Body of pancreas (tissue), 4 donors: ENCODE data around the gene CEBPG. TPM values are rescaled to one million over a fixed set of nuclear protein-coding genes. Genes with fewer than 3 reads are reported as not detected.

Experiments used
- ATAC-seq: fragments of 150-250 bp; one replicate; pipeline ENCODE4 v1.9.1; 2016
- DNase-seq, 4 donors: peaks; one replicate each; pipeline ENCODE4 v3.0.0-alpha.2; 2019
- H3K27ac ChIP-seq, 4 donors: fragments of 200-600 bp; sonication (generic); 1 replicate in 3 of 4; 2 replicates in 1 of 4; pipeline versions ENCODE4 v1.5.1 to v1.6.1; 2016 to 2019; ENCODE audit warnings: mild to moderate bottlenecking in 1 of 4, mixed read lengths in 1 of 4, moderate library complexity in 1 of 4
- H3K27me3 ChIP-seq, 2 donors: fragments of 200-600 bp; sonication (generic); one replicate each; pipeline ENCODE4 v1.6.0; 2016; ENCODE audit warnings: mild to moderate bottlenecking in 1 of 2
- H3K36me3 ChIP-seq, 2 donors: fragments of 200-600 bp; sonication (generic); replicated peaks in 1 of 2; 2 replicates each; pipeline ENCODE4 v1.5.1; 2016; ENCODE audit warnings: low read depth in 2 of 2; ENCODE audit not compliant: insufficient read depth in 1 of 2
- H3K4me1 ChIP-seq: fragments of 200-600 bp; sonication (generic); one replicate; pipeline ENCODE4 v1.6.0; 2016
- H3K4me3 ChIP-seq, 2 donors: fragments of 200-600 bp; sonication (generic); 1 replicate in 1 of 2; 2 replicates in 1 of 2; pipeline ENCODE4 v1.5.1; 2016 to 2019
- H3K9me3 ChIP-seq, 3 donors: fragments of 200-600 bp; sonication (generic); 1 replicate in 2 of 3; 2 replicates in 1 of 3; pipeline ENCODE4 v1.5.1; 2016
- POLR2A ChIP-seq, 3 donors: fragments of 450-650 bp; IDR thresholded peaks; one replicate each; pipeline ENCODE4 v1.6.1; 2016; ENCODE audit warnings: antibody characterized with exemption in 3 of 3, mild to moderate bottlenecking in 2 of 3
- WGBS, 2 donors: methylation state at CpG; one replicate each; pipeline ENCODE4 v1.1.5; 2017; 5-methylcytosine and 5-hydroxymethylcytosine counted together
- intact Hi-C: fragments of 100-400 bp; cut with DNase I; formaldehyde crosslinking; loops from one replicate; pipeline ENCODE4 v1.15.1; 2023
- total RNA-seq, 2 donors: library from RNA; depleted of rRNA; stranded (reverse); fragments of >200 nt; gene quantifications; one replicate each; pipeline ENCODE4 v1.1.0, GENCODE V29; 2016
- TF ChIP-seq, protein P1 (sequence below), 7 experiments: fragments of 450-650 bp in 4 of 7; fragments of 200-600 bp in 3 of 7; sonication (generic) in 3 of 7; IDR thresholded peaks; one replicate each; pipeline ENCODE4 v1.5.1; 2016 to 2019; ENCODE audit warnings: antibody characterized with exemption in 7 of 7

CEBPG gene
- total RNA-seq, 2 donors from 2014 or later: 13.2 to 16.3 TPM

DNA sequence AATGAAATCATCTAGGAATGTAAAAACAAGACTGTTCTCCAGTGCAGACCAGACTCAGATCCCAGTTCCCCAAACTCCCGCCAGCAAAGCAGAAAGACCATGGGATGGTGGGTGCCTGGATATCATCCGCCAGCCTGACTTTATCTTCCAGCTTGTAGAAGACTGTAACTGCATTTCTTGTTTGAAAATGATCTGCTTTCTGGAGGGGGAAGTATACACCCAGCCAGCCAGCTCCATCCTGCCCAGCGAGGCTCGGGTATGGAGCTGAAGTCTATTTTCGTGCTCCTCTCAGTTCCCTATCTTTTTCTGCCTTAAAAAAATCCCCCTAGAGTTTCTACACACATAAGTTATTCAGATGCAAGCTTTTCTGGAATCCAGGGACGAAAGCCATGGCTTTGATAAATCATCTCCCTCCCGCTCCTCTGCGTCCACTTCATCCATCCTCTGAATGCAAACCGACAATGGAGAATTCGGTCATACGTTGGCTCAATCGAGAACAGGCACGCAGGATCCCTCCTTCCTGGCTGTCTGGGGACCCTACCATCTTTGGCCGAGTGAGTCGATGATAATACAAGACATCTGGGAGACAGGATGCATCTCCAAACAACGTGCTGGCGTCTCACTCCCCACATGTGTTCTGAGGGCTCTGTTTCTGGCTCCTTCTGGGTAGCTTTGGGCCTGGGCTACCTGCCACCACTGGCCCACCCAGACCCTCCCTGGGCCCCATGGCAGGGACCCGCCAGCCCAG, 31.2 kb downstream of the CEBPG start:
- no peak for TF ChIP-seq POLR2A (IDR thresholded peaks at IDR 0.05)
- TF ChIP-seq, protein P1, sequence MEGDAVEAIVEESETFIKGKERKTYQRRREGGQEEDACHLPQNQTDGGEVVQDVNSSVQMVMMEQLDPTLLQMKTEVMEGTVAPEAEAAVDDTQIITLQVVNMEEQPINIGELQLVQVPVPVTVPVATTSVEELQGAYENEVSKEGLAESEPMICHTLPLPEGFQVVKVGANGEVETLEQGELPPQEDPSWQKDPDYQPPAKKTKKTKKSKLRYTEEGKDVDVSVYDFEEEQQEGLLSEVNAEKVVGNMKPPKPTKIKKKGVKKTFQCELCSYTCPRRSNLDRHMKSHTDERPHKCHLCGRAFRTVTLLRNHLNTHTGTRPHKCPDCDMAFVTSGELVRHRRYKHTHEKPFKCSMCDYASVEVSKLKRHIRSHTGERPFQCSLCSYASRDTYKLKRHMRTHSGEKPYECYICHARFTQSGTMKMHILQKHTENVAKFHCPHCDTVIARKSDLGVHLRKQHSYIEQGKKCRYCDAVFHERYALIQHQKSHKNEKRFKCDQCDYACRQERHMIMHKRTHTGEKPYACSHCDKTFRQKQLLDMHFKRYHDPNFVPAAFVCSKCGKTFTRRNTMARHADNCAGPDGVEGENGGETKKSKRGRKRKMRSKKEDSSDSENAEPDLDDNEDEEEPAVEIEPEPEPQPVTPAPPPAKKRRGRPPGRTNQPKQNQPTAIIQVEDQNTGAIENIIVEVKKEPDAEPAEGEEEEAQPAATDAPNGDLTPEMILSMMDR (IDR thresholded peaks at IDR 0.05): no peak
- 73 to 78% methylated on average over 16 to 18 of the region's 18 CpGs for WGBS, 2 donors
- H3K36me3 ChIP-seq: no peaks in the 10 kb centered on the region
- H3K27ac ChIP-seq: no peak overlapping the region
- intact Hi-C loops: no loop called here
- no peaks in the 10 kb centered on the region for H3K9me3 ChIP-seq
- no peak for ATAC-seq
- H3K27me3 ChIP-seq: no peaks in the 10 kb centered on the region
- H3K4me1 ChIP-seq: peaks cover 25% of the 10 kb centered on the region
- peak in 2 of 4 donors; percentile 5 to 10 for DNase-seq
- no peak overlapping the region for H3K4me3 ChIP-seq

DNA sequence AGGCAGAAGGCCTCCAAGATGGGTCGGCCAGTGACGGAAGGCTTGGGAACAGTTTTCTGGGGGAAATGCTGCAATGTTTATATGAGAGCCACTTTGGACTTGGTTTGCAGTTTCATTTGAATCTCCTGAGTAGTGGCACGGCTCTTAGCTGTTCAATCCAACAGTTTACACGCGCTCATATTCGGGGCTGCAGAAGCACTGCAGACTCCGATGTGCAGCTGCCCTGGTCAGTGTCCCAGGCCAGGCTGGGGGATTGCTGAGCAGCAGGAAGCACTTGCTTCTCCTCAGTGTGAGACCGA, 31.7 kb downstream of the CEBPG start:
- DNase-seq (no peak), ATAC-seq (no peak)
- 84 to 100% methylated on average over 2 to 8 of the region's 8 CpGs for WGBS, 2 donors
- intact Hi-C loops: no loop called here
- Histone ChIP-seq H3K4me3 (no peak overlapping the region), H3K27ac (no peak overlapping the region), H3K4me1 (peaks cover 25% of the 10 kb centered on the region), H3K36me3 (no peaks in the 10 kb centered on the region), H3K27me3 (no peaks in the 10 kb centered on the region), H3K9me3 (no peaks in the 10 kb centered on the region)
- TF ChIP-seq, protein P1 (IDR thresholded peaks at IDR 0.05): no peak
- TF ChIP-seq POLR2A (IDR thresholded peaks at IDR 0.05): no peak

DNA sequence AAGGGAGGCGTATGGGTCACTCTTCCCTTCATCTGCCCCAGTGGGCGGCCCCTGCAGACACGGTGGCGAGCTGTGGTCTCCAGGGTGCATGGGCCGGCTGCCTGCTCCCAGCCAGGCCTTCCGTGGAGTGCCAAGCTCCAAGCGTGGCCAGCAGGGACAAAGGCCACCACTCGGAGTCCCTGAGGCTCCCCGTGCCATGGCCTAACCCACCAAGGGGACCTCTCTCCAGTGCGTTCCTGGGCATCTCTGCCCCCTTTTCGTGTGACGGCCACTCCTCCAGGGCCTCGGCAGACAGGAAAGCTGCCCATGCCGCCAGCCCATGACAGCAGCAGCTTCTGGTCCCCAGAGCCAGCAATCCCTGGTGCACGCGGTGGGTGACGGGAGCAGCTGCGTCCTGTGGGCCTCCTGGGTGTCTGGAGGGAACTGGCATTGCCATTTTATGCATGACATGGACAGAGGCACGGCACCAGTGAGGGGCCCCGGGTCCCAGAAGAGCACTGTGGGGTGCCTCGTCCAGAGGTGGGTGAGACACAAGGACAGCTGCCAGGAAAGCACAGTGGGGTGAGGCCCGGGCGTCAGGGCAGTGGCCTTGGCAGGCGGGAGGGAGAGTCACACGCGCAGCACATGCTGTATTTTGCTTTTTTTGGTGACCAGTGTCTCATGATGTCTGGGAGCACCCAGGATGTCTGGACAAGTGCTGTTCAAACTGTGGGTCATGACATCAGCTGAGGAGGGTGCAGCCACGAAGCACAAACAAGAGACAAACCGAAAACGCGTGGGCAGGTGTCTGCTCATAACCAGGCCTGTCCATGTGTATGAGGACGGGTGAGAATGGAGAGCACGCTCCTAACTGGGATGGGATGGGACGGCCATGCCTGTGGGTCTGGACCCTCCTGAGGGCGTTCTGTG, 32.3 kb downstream of the CEBPG start:
- Histone ChIP-seq H3K4me1 (peaks cover 25% of the 10 kb centered on the region), H3K27ac (no peak overlapping the region), H3K4me3 (no peak overlapping the region), H3K27me3 (no peaks in the 10 kb centered on the region), H3K9me3 (no peaks in the 10 kb centered on the region), H3K36me3 (no peaks in the 10 kb centered on the region)
- 81 to 82% methylated on average over 18 to 34 of the region's 34 CpGs for WGBS, 2 donors
- DNase-seq (peak in 1 of 4 donors; percentile 10), ATAC-seq (no peak)
- intact Hi-C loops: no loop called here
- TF ChIP-seq POLR2A (IDR thresholded peaks at IDR 0.05): no peak
- TF ChIP-seq, protein P1 (IDR thresholded peaks at IDR 0.05): no peak

DNA sequence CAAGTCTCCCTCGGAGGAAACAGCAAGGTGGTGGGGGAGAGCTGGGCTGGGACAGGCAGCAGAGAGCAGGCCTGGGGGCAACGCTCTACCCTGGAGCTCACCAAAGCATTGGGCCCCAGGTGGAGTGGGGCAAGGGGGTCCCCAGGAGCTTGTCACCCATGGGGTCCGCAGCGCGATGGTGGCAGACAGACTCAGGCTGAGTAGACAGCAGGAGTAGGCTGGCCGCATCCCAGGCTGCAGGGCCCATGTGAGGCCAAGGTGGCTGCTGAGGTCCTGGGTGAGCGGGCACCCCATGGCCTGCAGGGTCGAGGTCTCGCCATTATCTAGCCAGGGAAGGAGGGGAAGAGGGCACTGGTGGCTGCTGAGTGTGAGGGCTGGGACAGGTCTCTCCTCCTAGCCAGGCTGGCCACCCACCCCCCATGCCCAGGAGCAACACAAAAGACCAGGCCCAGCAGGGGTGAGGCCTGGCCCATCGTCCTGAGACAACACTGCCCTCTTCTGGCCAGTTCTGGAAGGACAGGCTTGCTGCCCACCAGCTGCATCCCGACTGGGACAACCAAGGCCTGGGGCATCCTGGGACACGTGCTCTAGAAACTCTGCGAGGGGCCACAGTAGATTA, 33.1 kb downstream of the CEBPG start:
- Histone ChIP-seq H3K27me3 (no peaks in the 10 kb centered on the region), H3K27ac (no peak overlapping the region), H3K9me3 (no peaks in the 10 kb centered on the region), H3K36me3 (no peaks in the 10 kb centered on the region), H3K4me1 (peaks cover 25% of the 10 kb centered on the region), H3K4me3 (no peak overlapping the region)
- intact Hi-C loops: no loop called here
- WGBS, 2 donors: 54 to 83% methylated on average over 2 to 13 of the region's 13 CpGs
- peak; percentile 71 to 82 (median 76) for DNase-seq
- TF ChIP-seq POLR2A (IDR thresholded peaks at IDR 0.05): no peak
- TF ChIP-seq, protein P1 (IDR thresholded peaks at IDR 0.05): peak; percentile 89 to 97 (median 92)
- ATAC-seq: peak; percentile 63
